HepG2 (cell line): ENCODE measurements around the gene FKBP9. TPM values are rescaled to one million over a fixed set of nuclear protein-coding genes. Genes with fewer than 3 reads are reported as not detected.

Experiments
- ARID4A ChIP-seq: sonication (generic); formaldehyde crosslinking; IDR thresholded peaks from 2 replicates; pipeline ENCODE4 v1.5.0; 2020; ENCODE audit warnings: mild to moderate bottlenecking, missing genetic modification reagents, borderline replicate concordance
- CTCF ChIP-seq: sonication (generic); formaldehyde crosslinking; IDR thresholded peaks from 2 replicates; pipeline ENCODE4 v1.5.0; 2020; ENCODE audit warnings: mild to moderate bottlenecking, missing genetic modification reagents, moderate library complexity
- EEA1 ChIP-seq: sonication (generic); formaldehyde crosslinking; IDR thresholded peaks from 2 replicates; pipeline ENCODE4 v1.5.1; 2020; ENCODE audit warnings: mild to moderate bottlenecking, missing genetic modification reagents, borderline replicate concordance
- EED ChIP-seq: sonication (generic); formaldehyde crosslinking; IDR thresholded peaks from 2 replicates; pipeline ENCODE4 v1.5.0; 2020; ENCODE audit warnings: mild to moderate bottlenecking, missing genetic modification reagents
- ELF1 ChIP-seq: sonication (generic); formaldehyde crosslinking; IDR thresholded peaks from 2 replicates; pipeline ENCODE4 v1.4.0; 2020; ENCODE audit warnings: missing genetic modification reagents
- FOXA3 ChIP-seq: IDR thresholded peaks from 2 replicates; pipeline ENCODE4 v1.6.1; 2016; ENCODE audit warnings: missing genetic modification reagents, missing compliant biosample characterization
- FOXO1 ChIP-seq: sonication (generic); formaldehyde crosslinking; IDR thresholded peaks from 2 replicates; pipeline ENCODE4 v1.4.0; 2020; ENCODE audit warnings: missing genetic modification reagents
- HINFP ChIP-seq: sonication (generic); formaldehyde crosslinking; IDR thresholded peaks from 2 replicates; pipeline ENCODE4 v1.4.0; 2020; ENCODE audit warnings: low read depth, mild to moderate bottlenecking, missing genetic modification reagents
- HOXA3 ChIP-seq: sonication (generic); formaldehyde crosslinking; IDR thresholded peaks from 2 replicates; pipeline ENCODE4 v1.5.0; 2020; ENCODE audit warnings: missing genetic modification reagents
- MED13 ChIP-seq: sonication (generic); formaldehyde crosslinking; IDR thresholded peaks from 2 replicates; pipeline ENCODE4 v1.5.0; 2020; ENCODE audit warnings: missing genetic modification reagents
- MXD1 ChIP-seq: sonication (generic); formaldehyde crosslinking; IDR thresholded peaks from 2 replicates; pipeline ENCODE4 v1.4.0; 2020; ENCODE audit warnings: mild to moderate bottlenecking, missing genetic modification reagents
- MXD3 ChIP-seq: IDR thresholded peaks from 2 replicates; pipeline ENCODE4 v1.6.1; 2016; ENCODE audit warnings: mild to moderate bottlenecking, missing biosample characterization, missing genetic modification reagents
- MXI1 ChIP-seq: IDR thresholded peaks from 3 replicates; pipeline ENCODE4 v1.6.1; 2012; ENCODE audit warnings: low read depth, low read length, inconsistent platforms, borderline replicate concordance
- SALL1 ChIP-seq: sonication (generic); formaldehyde crosslinking; IDR thresholded peaks from 2 replicates; pipeline ENCODE4 v1.8.0; 2022; ENCODE audit warnings: mild to moderate bottlenecking, missing genetic modification reagents
- SIN3A ChIP-seq: IDR thresholded peaks from 2 replicates; pipeline ENCODE4 v1.6.1; 2011; ENCODE audit warnings: low read depth, mild to moderate bottlenecking, control low read depth, low read length, borderline replicate concordance
- ZNF343 ChIP-seq: sonication (generic); formaldehyde crosslinking; IDR thresholded peaks from 2 replicates; pipeline ENCODE4 v1.4.0; 2020; ENCODE audit warnings: mild to moderate bottlenecking, missing genetic modification reagents
- ZNF616 ChIP-seq: sonication (generic); formaldehyde crosslinking; IDR thresholded peaks from 2 replicates; pipeline ENCODE4 v1.5.0; 2020; ENCODE audit warnings: low read depth, mild to moderate bottlenecking, missing genetic modification reagents
- ZNF747 ChIP-seq: sonication (generic); formaldehyde crosslinking; IDR thresholded peaks from 2 replicates; pipeline ENCODE4 v1.8.1; 2023; ENCODE audit warnings: missing genetic modification reagents, mild to moderate bottlenecking, borderline replicate concordance
- ZNF768 ChIP-seq: sonication (generic); formaldehyde crosslinking; IDR thresholded peaks from 2 replicates; pipeline ENCODE4 v1.4.0; 2020; ENCODE audit warnings: missing genetic modification reagents
- polyA plus RNA-seq, 8 experiments: library from polyadenylated mRNA; depleted of rRNA in 3 of 8; stranded (reverse) in 7 of 8; unstranded in 1 of 8; fragments of >200 nt; fragmentation: Illumina TruSeq in 4 of 8; extraction: Trizol in 4 of 8; gene quantifications; 2 replicates each; pipeline versions ENCODE4 v1.2.1 to v1.2.3, GENCODE V29; 2011 to 2016; ENCODE audit warnings: low read depth in 4 of 8, missing spikeins in 1 of 8, mixed read lengths in 1 of 8; ENCODE audit not compliant: insufficient read depth in 1 of 8
- total RNA-seq, 5 experiments: library from RNA; depleted of rRNA; stranded (reverse); fragments of >200 nt; fragmentation: Illumina TruSeq; extraction: Trizol; gene quantifications; 2 replicates each; pipeline ENCODE4 v1.2.3, GENCODE V29; 2016; ENCODE audit warnings: low read depth in 1 of 5

Gene FKBP9
- total and polyA plus RNA-seq, 2 of the 13 experiments (the other 11 are each of a cell fraction or from before 2014, with no cell fraction given) = 34.0 to 41.5 TPM

GRCh38 chr7:32942415-32943251 is 14.6 kb upstream of the FKBP9 start (continued):
- TF ChIP-seq SALL1 (CRISPR knock-in tag) = peak; percentile 46; the same call in 1 of the 2 replicates
- TF ChIP-seq FOXA3 (CRISPR knock-in tag) = 0 out of 2 replicates have a peak, but pooled peaks have one; percentile 6
- TF ChIP-seq CTCF (CRISPR knock-in tag) = peak; percentile 69; the same call in 1 of the 2 replicates
- peak; percentile 62; the same call in 1 of the 2 replicates for TF ChIP-seq ARID4A (CRISPR knock-in tag)
- TF ChIP-seq MXD3 = peak; percentile 31; the same call in 1 of the 2 replicates
- TF ChIP-seq ZNF768 (CRISPR knock-in tag) = no peak; the same call in 1 of the 2 replicates
- peak; percentile 47; the same call in 1 of the 2 replicates for TF ChIP-seq ZNF343 (CRISPR knock-in tag)
- TF ChIP-seq MED13 = peak; percentile 44
- TF ChIP-seq EEA1 = peak; percentile 55; the same call in 1 of the 2 replicates
- TF ChIP-seq ZNF616 (CRISPR knock-in tag) = peak; percentile 55; the same call in 1 of the 2 replicates
- no peak; the same call in 2 of the 3 replicates for TF ChIP-seq MXI1
- TF ChIP-seq MXD1 (CRISPR knock-in tag) = peak; percentile 34; the same call in 1 of the 2 replicates
- TF ChIP-seq HOXA3 (CRISPR knock-in tag) = peak; percentile 8; the same call in 1 of the 2 replicates
- TF ChIP-seq FOXO1 (CRISPR knock-in tag) = peak; percentile 18; the same call in 1 of the 2 replicates
- peak; percentile 25; the same call in 1 of the 2 replicates for TF ChIP-seq SIN3A
- TF ChIP-seq HINFP (CRISPR knock-in tag) = 0 out of 2 replicates have a peak, but pooled peaks have one; percentile 34
- peak; percentile 50; the same call in 1 of the 2 replicates for TF ChIP-seq ZNF747
- TF ChIP-seq ELF1 = no peak
- TF ChIP-seq EED (CRISPR knock-in tag) = peak; percentile 68; the same call in 1 of the 2 replicates
